Left lobe of liver (tissue), 2 donors: Measurements from ENCODE around the gene TYROBP. TPM values are rescaled to one million over a fixed set of nuclear protein-coding genes. Genes with fewer than 3 reads are reported as not detected.
"Not testable (repeated sequence)": the region's sequence is repeated elsewhere in the genome, so short reads cannot be mapped to it uniquely, and the experiment has no call there.

ENCODE experiments used
- ATAC-seq: fragments of 200-7000 bp; cut with Tn5 transposase; one replicate; pipeline ENCODE4 v1.9.1; 2020; ENCODE audit warnings: mild to moderate bottlenecking, moderate library complexity
- DNase-seq: peaks from one replicate; pipeline ENCODE4 v3.0.0-alpha.2; 2020; ENCODE audit warnings: low spot score
- total RNA-seq: library from RNA; stranded (reverse); gene quantifications from one replicate; pipeline ENCODE4 v1.2.1, GENCODE V29; 2021
- donor health status: DM: no; HTN: no; CAD: no; lungs with moderate emphysema.
- donor health status: DM: no; HTN: yes; CAD: no.

TYROBP gene
- total RNA-seq, 1 donor from 2014 or later = 20.2 TPM

- ATAC-seq = no peak
- DNase-seq = no peak
Observed at GRCh38 chr19:35879068-35879467, 29.0 kb downstream of the TYROBP start.

- DNase-seq = no peak
- ATAC-seq = no peak
Observed at GRCh38 chr19:35874392-35874930, 33.6 kb downstream of the TYROBP start.

GRCh38 chr19:35872180-35872579, 35.9 kb downstream of the TYROBP start:
- no peak for DNase-seq
- no peak for ATAC-seq

- DNase-seq = no peak
- ATAC-seq = no peak
Observed at GRCh38 chr19:35871611-35872010, 36.5 kb downstream of the TYROBP start.

GRCh38 chr19:35870798-35871197, 37.3 kb downstream of the TYROBP start:
- no peak for DNase-seq
- ATAC-seq = no peak

- DNase-seq, ATAC-seq: not testable (repeated sequence)
Observed at GRCh38 chr19:35870124-35870736, 37.9 kb downstream of the TYROBP start.

- peak; percentile 10 for ATAC-seq
Observed at GRCh38 chr19:35869327-35870123, 38.6 kb downstream of the TYROBP start.

GRCh38 chr19:35868823-35869326, 39.2 kb downstream of the TYROBP start:
- no peak for DNase-seq
- no peak for ATAC-seq

More at GRCh38 chr19:35869327-35870123, 38.6 kb downstream of the TYROBP start:
- no peak for DNase-seq

GRCh38 chr19:35868172-35868822, 39.8 kb downstream of the TYROBP start, which contains the start of gene APLP1:
TSS of gene APLP1 (plus strand) at chr19:35868574. CDS start at chr19:35868637, 63 bp downstream.
- DNase-seq (peak; percentile 67), ATAC-seq (peak; percentile 93)

GRCh38 chr19:35863018-35863417, 45.1 kb downstream of the TYROBP start:
- ATAC-seq (no peak), DNase-seq (no peak)

- ATAC-seq = peak; percentile 71
- no peak for DNase-seq
Observed at GRCh38 chr19:35862528-35862927, 45.6 kb downstream of the TYROBP start.

- no peak for ATAC-seq
- DNase-seq = no peak
Observed at GRCh38 chr19:35861640-35862160, 46.4 kb downstream of the TYROBP start.

GRCh38 chr19:35860818-35861639, 47.1 kb downstream of the TYROBP start:
- peak; percentile 67 for ATAC-seq
- DNase-seq = no peak

GRCh38 chr19:35860436-35860817, 47.7 kb downstream of the TYROBP start:
- DNase-seq = no peak
- ATAC-seq = no peak

GRCh38 chr19:35859414-35859813, 48.7 kb downstream of the TYROBP start:
- no peak for ATAC-seq

GRCh38 chr19:35858311-35858710, 49.8 kb downstream of the TYROBP start:
- ATAC-seq (no peak), DNase-seq (no peak)

More at GRCh38 chr19:35859414-35859813, 48.7 kb downstream of the TYROBP start:
- no peak for DNase-seq

GRCh38 chr19:35856546-35857149, 51.4 kb downstream of the TYROBP start, which contains the start of gene KIRREL2:
TSS of gene KIRREL2 (plus strand) at chr19:35856911. CDS start at chr19:35857120, 209 bp downstream.
- ATAC-seq = peak; percentile 10
- DNase-seq = no peak
